ENCODE data around the gene SOX3.

DNA sequence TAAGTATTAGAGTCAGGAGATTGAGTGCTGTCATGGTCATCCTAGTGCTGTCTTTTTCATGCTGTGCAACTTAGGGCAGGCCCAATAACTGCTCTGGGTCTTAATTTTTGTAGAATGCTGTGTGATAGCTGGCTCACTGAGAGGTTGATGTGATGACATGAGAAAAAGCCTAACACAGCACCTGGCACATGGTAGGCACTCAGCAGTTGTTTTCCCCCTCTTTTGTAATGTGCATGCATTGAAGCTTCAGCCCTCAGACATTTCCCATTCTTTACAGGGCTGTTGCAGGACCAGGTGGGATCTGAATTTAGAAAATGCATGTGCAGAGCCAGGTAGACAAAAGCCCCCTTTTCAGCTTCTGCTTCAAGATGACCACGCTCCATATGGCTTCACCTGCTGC, 44.1 kb upstream of the SOX3 start:
- TF ChIP-seq, protein P1, sequence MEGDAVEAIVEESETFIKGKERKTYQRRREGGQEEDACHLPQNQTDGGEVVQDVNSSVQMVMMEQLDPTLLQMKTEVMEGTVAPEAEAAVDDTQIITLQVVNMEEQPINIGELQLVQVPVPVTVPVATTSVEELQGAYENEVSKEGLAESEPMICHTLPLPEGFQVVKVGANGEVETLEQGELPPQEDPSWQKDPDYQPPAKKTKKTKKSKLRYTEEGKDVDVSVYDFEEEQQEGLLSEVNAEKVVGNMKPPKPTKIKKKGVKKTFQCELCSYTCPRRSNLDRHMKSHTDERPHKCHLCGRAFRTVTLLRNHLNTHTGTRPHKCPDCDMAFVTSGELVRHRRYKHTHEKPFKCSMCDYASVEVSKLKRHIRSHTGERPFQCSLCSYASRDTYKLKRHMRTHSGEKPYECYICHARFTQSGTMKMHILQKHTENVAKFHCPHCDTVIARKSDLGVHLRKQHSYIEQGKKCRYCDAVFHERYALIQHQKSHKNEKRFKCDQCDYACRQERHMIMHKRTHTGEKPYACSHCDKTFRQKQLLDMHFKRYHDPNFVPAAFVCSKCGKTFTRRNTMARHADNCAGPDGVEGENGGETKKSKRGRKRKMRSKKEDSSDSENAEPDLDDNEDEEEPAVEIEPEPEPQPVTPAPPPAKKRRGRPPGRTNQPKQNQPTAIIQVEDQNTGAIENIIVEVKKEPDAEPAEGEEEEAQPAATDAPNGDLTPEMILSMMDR (conservative IDR thresholded peaks at IDR 0.05; ENCODE audit: low read depth, low read length) = no peak
- no peak for TF ChIP-seq EZH2 (IDR thresholded peaks at IDR 0.05; ENCODE audit: borderline replicate concordance, low read depth, low read length, poor library complexity, severe bottlenecking)
